WTC11 (cell line): ENCODE results near the gene CARD11. TPM values are rescaled to one million over a fixed set of nuclear protein-coding genes. Genes with fewer than 3 reads are reported as not detected.
A peak's percentile ranks its signal among the peaks of the same experiment; 100 is the strongest.

Experiments used
- ATAC-seq: fragments of 200-7000 bp; cut with Tn5 transposase; 2 replicates; pipeline ENCODE4 v1.10.0; 2021; ENCODE audit warnings: mild to moderate bottlenecking, moderate library complexity
- CTCF ChIA-PET: fragments of 300-600 bp; sonication (Branson Sonifier 250); formaldehyde crosslinking; loops from one replicate; lab custom pipeline; 2021; ENCODE audit warnings: antibody characterized with exemption; lab: Charles Lee
- POLR2A ChIA-PET: fragments of 350-600 bp; sonication (Branson Sonifier 250); formaldehyde crosslinking; loops from one replicate; lab custom pipeline; 2021; ENCODE audit warnings: antibody characterized with exemption; lab: Charles Lee
- DNase-seq: peaks from one replicate; pipeline ENCODE4 v3.0.0; 2021; ENCODE audit warnings: low spot score
- H3K27ac Mint-ChIP-seq: 2 replicates; pipeline ENCODE4 v1.8.0; 2021; ENCODE audit warnings: mixed read lengths
- H3K27me3 Mint-ChIP-seq: 2 replicates; pipeline ENCODE4 v1.8.0; 2021; ENCODE audit warnings: low read depth, mild to moderate bottlenecking, moderate library complexity, mixed read lengths
- H3K36me3 Mint-ChIP-seq: 2 replicates; pipeline ENCODE4 v1.8.0; 2021; ENCODE audit warnings: mixed read lengths
- H3K4me1 Mint-ChIP-seq: 2 replicates; pipeline ENCODE4 v1.8.0; 2022; ENCODE audit warnings: mixed read lengths
- H3K4me3 Mint-ChIP-seq: 2 replicates; pipeline ENCODE4 v1.8.0; 2021; ENCODE audit warnings: mild to moderate bottlenecking, moderate library complexity, mixed read lengths
- H3K9me3 Mint-ChIP-seq: 2 replicates; pipeline ENCODE4 v1.8.0; 2021; ENCODE audit warnings: mixed read lengths
- ATF1 ChIP-seq: sonication (generic); formaldehyde crosslinking; IDR thresholded peaks from 2 replicates; pipeline ENCODE4 v1.8.1; 2023; ENCODE audit warnings: mild to moderate bottlenecking, moderate library complexity, missing genetic modification reagents
- ELF4 ChIP-seq: sonication (generic); formaldehyde crosslinking; IDR thresholded peaks from 2 replicates; pipeline ENCODE4 v1.8.1; 2022; ENCODE audit warnings: low read depth, mild to moderate bottlenecking, moderate library complexity, missing genetic modification reagents
- EMX1 ChIP-seq: fragments of 250-450 bp; sonication (Bioruptor Pico); IDR thresholded peaks from 2 replicates; pipeline ENCODE4 v1.8.0; 2021; ENCODE audit warnings: mild to moderate bottlenecking
- ERG ChIP-seq: fragments of 250-450 bp; sonication (Bioruptor Pico); IDR thresholded peaks from 2 replicates; pipeline ENCODE4 v1.8.0; 2021; ENCODE audit warnings: mild to moderate bottlenecking
- FOXP1 ChIP-seq: sonication (generic); formaldehyde crosslinking; IDR thresholded peaks from 2 replicates; pipeline ENCODE4 v1.8.0; 2022; ENCODE audit warnings: missing genetic modification reagents, mild to moderate bottlenecking, moderate library complexity, borderline replicate concordance
- GABPB1 ChIP-seq: sonication (generic); formaldehyde crosslinking; IDR thresholded peaks from 2 replicates; pipeline ENCODE4 v1.8.1; 2023; ENCODE audit warnings: mild to moderate bottlenecking, missing genetic modification reagents
- NFATC4 ChIP-seq: fragments of 250-450 bp; sonication (Bioruptor Pico); IDR thresholded peaks from 2 replicates; pipeline ENCODE4 v1.9.0; 2021; ENCODE audit warnings: mild to moderate bottlenecking
- OVOL2 ChIP-seq: fragments of 250-450 bp; sonication (Bioruptor Pico); IDR thresholded peaks from 2 replicates; pipeline ENCODE4 v1.9.0; 2021; ENCODE audit warnings: mild to moderate bottlenecking, borderline replicate concordance
- PREB ChIP-seq: sonication (generic); formaldehyde crosslinking; IDR thresholded peaks from 2 replicates; pipeline ENCODE4 v1.8.1; 2022; ENCODE audit warnings: mild to moderate bottlenecking, missing genetic modification reagents, moderate library complexity, borderline replicate concordance
- TEAD4 ChIP-seq: sonication (generic); formaldehyde crosslinking; IDR thresholded peaks from 2 replicates; pipeline ENCODE4 v1.8.0; 2022; ENCODE audit warnings: mild to moderate bottlenecking, missing genetic modification reagents
- ZNF121 ChIP-seq: sonication (generic); formaldehyde crosslinking; IDR thresholded peaks from 2 replicates; pipeline ENCODE4 v1.8.0; 2023; ENCODE audit warnings: missing genetic modification reagents
- ZNF263 ChIP-seq: sonication (generic); formaldehyde crosslinking; IDR thresholded peaks from 2 replicates; pipeline ENCODE4 v1.8.1; 2022; ENCODE audit warnings: low read depth, mild to moderate bottlenecking, moderate library complexity, missing genetic modification reagents
- ZNF423 ChIP-seq: fragments of 250-450 bp; sonication (Bioruptor Pico); IDR thresholded peaks from 2 replicates; pipeline ENCODE4 v2.1.2; 2022; ENCODE audit warnings: mild to moderate bottlenecking, moderate library complexity
- total RNA-seq: library from RNA; stranded (reverse); gene quantifications from 3 replicates; pipeline ENCODE4 v1.2.3, GENCODE V29; 2021
- TF ChIP-seq, protein P1 (sequence below): fragments of 200-600 bp; IDR thresholded peaks from 2 replicates; pipeline ENCODE4 v1.8.0; 2022; ENCODE audit warnings: antibody characterized with exemption
- TF ChIP-seq, protein P2 (sequence below): sonication (generic); formaldehyde crosslinking; IDR thresholded peaks from 2 replicates; pipeline ENCODE4 v1.8.1; 2022; ENCODE audit warnings: low read depth, missing genetic modification reagents, borderline replicate concordance
- TF ChIP-seq, protein P3 (sequence below): sonication (generic); formaldehyde crosslinking; IDR thresholded peaks from 2 replicates; pipeline ENCODE4 v1.8.1; 2023; ENCODE audit warnings: mild to moderate bottlenecking, missing genetic modification reagents

The CARD11 gene
- total RNA-seq, 1 experiment from 2014 or later: 40.8 TPM

DNA sequence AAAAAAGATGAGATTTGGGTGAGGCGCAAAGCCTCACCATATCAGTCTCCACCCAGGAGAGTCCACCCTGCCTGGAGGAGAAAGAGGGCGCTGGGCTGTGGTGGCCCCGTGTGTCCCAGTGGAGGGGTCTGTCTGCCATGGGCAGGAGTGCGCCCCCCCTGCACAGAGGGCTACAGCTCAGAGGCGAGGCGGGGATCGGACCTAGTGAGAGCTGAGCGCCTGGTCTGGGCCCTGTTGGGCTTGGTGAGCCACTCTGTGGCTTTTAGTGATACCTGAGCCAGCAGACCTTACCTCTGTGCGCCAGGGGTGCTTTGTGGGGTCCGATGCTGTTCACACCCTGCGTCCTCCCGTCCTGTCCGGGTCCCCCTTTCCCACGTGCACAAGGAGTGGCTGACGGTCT lies 173.7 kb downstream of the CARD11 start (continued):
- TF ChIP-seq ERG (CRISPR knock-in tag): no peak

- no peak overlapping the region for H3K27ac Mint-ChIP-seq
- ATAC-seq: no peak
- DNase-seq: no peak
- POLR2A ChIA-PET: no interaction called here
- TF ChIP-seq ZNF263 (CRISPR knock-in tag) (no peak), TEAD4 (CRISPR knock-in tag) (no peak)
- TF ChIP-seq, all 79 proteins: peak for 0
- no peaks in the 10 kb centered on the region for H3K27me3 Mint-ChIP-seq
- no peaks in the 10 kb centered on the region for H3K36me3 Mint-ChIP-seq
- H3K9me3 Mint-ChIP-seq: no peaks in the 10 kb centered on the region
- H3K4me3 Mint-ChIP-seq: no peak overlapping the region
- H3K4me1 Mint-ChIP-seq: peaks cover 33% of the 10 kb centered on the region
- CTCF ChIA-PET: interaction anchor here (0.9 to 3.8 kb wide), 4 partner anchors 56 to 807 kb away, joined by 3 to 23 read pairs (median 4); no protein-coding TSS in a partner anchor
Observed at GRCh38 chr7:2866601-2867000, 177.1 kb downstream of the CARD11 start.

DNA sequence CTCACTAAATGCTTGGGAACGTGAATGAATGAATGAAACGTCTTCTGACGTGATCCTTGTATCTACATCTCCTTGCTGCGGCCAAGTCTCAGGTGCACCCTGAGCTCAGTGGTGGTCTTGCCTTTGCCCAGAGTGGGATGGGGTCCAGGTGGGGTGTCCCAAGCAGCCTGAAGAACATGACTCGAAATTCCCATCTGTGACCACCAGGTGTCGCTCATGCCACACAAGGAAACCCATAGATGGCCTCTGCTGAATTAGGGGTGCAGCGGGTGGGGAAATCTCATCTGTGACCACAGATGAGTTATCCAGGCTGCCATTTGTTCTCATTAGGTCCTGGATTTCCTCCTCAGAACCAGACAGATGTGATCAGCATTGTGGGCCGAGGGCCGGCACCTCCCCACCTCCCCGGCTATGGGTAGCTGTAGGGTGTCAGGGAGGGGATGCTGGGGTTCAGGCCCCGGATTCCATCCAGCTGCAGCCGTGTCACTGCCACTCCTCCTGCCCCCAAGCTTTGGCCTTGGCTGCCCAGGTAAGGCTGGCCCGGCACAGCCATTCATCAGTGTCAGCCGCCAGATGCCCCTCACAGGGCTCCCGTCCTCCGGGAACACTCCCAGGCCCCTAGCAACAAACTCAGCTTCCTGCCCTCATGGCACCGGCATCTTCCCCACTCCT lies 178.5 kb downstream of the CARD11 start:
- ATAC-seq: peak; percentile 70
- Mint-ChIP-seq H3K4me3 (no peak overlapping the region), H3K27me3 (no peaks in the 10 kb centered on the region), H3K9me3 (no peaks in the 10 kb centered on the region), H3K4me1 (peaks cover 24% of the 10 kb centered on the region), H3K36me3 (no peaks in the 10 kb centered on the region), H3K27ac (peak overlapping the region; percentile 91; the same call in 1 of the 2 replicates)
- ChIA-PET POLR2A (no interaction called here), CTCF (interaction anchor here (0.5 to 3.8 kb wide), 36 partner anchors 9 to 808 kb away, joined by 3 to 23 read pairs (median 4); partner anchors contain the start of gene SDK1)
- no peak for TF ChIP-seq OVOL2 (CRISPR knock-in tag)
- no peak for TF ChIP-seq FOXP1 (CRISPR knock-in tag)
- peak; percentile 59; the same call in 1 of the 2 replicates for TF ChIP-seq ZNF121 (CRISPR knock-in tag)
- TF ChIP-seq, protein P1, sequence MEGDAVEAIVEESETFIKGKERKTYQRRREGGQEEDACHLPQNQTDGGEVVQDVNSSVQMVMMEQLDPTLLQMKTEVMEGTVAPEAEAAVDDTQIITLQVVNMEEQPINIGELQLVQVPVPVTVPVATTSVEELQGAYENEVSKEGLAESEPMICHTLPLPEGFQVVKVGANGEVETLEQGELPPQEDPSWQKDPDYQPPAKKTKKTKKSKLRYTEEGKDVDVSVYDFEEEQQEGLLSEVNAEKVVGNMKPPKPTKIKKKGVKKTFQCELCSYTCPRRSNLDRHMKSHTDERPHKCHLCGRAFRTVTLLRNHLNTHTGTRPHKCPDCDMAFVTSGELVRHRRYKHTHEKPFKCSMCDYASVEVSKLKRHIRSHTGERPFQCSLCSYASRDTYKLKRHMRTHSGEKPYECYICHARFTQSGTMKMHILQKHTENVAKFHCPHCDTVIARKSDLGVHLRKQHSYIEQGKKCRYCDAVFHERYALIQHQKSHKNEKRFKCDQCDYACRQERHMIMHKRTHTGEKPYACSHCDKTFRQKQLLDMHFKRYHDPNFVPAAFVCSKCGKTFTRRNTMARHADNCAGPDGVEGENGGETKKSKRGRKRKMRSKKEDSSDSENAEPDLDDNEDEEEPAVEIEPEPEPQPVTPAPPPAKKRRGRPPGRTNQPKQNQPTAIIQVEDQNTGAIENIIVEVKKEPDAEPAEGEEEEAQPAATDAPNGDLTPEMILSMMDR: peak; percentile 90
- peak; percentile 84 for DNase-seq

- Mint-ChIP-seq H3K4me1 (peaks cover 24% of the 10 kb centered on the region), H3K36me3 (no peaks in the 10 kb centered on the region), H3K27ac (no peak overlapping the region), H3K4me3 (no peak overlapping the region), H3K27me3 (no peaks in the 10 kb centered on the region), H3K9me3 (no peaks in the 10 kb centered on the region)
- POLR2A ChIA-PET: no interaction called here
- no peak for ATAC-seq
- CTCF ChIA-PET: interaction anchor here (0.5 to 3.8 kb wide), 28 partner anchors 10 to 438 kb away, joined by 3 to 23 read pairs (median 4); partner anchors contain the start of gene SDK1
- TF ChIP-seq TEAD4 (CRISPR knock-in tag) (no peak), EMX1 (no peak)
- DNase-seq: no peak
Observed at GRCh38 chr7:2864204-2864985, 179.3 kb downstream of the CARD11 start.

DNA sequence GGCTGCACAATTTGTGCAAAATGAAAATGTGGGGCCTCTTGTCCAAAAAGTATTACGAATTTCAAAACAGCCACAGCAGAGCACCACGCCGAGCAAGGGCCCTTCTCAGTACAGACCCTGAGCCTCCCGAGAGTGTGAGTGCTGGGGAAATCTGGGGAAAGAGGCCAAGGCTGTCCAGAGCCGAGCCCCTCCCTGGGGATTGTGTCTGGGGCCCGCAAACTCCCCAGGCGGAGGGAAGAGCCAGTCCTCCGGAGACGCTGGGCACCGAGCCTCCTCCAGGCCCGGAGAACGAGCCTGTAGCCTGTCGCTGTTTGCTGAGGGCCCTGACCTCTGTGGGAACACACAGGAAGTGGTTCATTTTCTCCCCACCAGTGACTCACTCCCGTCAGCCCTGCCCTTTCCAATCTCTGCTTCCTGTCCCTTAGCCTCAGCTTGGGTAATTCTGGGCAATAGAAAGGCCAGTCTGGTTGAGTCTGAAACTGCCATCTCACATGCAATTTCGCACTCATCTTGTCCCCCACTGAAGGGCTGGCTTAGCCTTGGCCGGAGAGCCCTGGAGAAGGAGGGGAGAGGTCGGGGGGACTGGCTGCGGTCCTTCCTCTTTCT lies 180.1 kb downstream of the CARD11 start:
- POLR2A ChIA-PET: no interaction called here

More for the DNA sequence above, 180.1 kb downstream of the CARD11 start:
- Mint-ChIP-seq H3K27ac (peak overlapping the region; percentile 87), H3K4me3 (no peak overlapping the region), H3K36me3 (no peaks in the 10 kb centered on the region), H3K9me3 (no peaks in the 10 kb centered on the region), H3K4me1 (peaks cover 24% of the 10 kb centered on the region), H3K27me3 (no peaks in the 10 kb centered on the region)
- TF ChIP-seq, protein P2, sequence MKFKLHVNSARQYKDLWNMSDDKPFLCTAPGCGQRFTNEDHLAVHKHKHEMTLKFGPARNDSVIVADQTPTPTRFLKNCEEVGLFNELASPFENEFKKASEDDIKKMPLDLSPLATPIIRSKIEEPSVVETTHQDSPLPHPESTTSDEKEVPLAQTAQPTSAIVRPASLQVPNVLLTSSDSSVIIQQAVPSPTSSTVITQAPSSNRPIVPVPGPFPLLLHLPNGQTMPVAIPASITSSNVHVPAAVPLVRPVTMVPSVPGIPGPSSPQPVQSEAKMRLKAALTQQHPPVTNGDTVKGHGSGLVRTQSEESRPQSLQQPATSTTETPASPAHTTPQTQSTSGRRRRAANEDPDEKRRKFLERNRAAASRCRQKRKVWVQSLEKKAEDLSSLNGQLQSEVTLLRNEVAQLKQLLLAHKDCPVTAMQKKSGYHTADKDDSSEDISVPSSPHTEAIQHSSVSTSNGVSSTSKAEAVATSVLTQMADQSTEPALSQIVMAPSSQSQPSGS (CRISPR knock-in tag): no peak
- TF ChIP-seq ATF1 (CRISPR knock-in tag): no peak
- peak; percentile 68 for TF ChIP-seq GABPB1 (CRISPR knock-in tag)
- TF ChIP-seq PREB (CRISPR knock-in tag): no peak
- TF ChIP-seq ELF4 (CRISPR knock-in tag): no peak
- no peak for TF ChIP-seq ZNF423 (CRISPR knock-in tag)
- no peak for TF ChIP-seq NFATC4
- TF ChIP-seq, protein P3, sequence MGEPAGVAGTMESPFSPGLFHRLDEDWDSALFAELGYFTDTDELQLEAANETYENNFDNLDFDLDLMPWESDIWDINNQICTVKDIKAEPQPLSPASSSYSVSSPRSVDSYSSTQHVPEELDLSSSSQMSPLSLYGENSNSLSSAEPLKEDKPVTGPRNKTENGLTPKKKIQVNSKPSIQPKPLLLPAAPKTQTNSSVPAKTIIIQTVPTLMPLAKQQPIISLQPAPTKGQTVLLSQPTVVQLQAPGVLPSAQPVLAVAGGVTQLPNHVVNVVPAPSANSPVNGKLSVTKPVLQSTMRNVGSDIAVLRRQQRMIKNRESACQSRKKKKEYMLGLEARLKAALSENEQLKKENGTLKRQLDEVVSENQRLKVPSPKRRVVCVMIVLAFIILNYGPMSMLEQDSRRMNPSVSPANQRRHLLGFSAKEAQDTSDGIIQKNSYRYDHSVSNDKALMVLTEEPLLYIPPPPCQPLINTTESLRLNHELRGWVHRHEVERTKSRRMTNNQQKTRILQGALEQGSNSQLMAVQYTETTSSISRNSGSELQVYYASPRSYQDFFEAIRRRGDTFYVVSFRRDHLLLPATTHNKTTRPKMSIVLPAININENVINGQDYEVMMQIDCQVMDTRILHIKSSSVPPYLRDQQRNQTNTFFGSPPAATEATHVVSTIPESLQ (CRISPR knock-in tag): no peak
- peak; percentile 32 for DNase-seq
- peak; percentile 68 for ATAC-seq
- CTCF ChIA-PET: interaction anchor here (0.6 to 3.8 kb wide), 3 partner anchors 57 to 389 kb away, joined by 3 to 23 read pairs (median 3); no protein-coding TSS in a partner anchor
